Esophagus muscularis mucosa (tissue), 4 donors: Measurements from ENCODE around the gene ECI1. TPM values are rescaled to one million over a fixed set of nuclear protein-coding genes. Genes with fewer than 3 reads are reported as not detected.

Experiments used
- DNase-seq: peaks from one replicate; pipeline ENCODE4 v3.0.0-alpha.2; 2017; ENCODE audit errors: extremely low spot score
- H3K27ac ChIP-seq, 4 donors: fragments of 200-600 bp; sonication (generic); replicated peaks in 1 of 4; 1 replicate in 3 of 4; 2 replicates in 1 of 4; pipeline ENCODE4 v1.5.1; 2016 to 2019; ENCODE audit warnings: mild to moderate bottlenecking in 1 of 4
- H3K27me3 ChIP-seq, 4 donors: fragments of 200-600 bp; sonication (generic); one replicate each; pipeline versions ENCODE4 v1.5.1 to v1.6.0; 2016 to 2019
- H3K36me3 ChIP-seq, 4 donors: fragments of 200-600 bp; sonication (generic); one replicate each; pipeline ENCODE4 v1.5.1; 2016 to 2019
- H3K4me1 ChIP-seq, 4 donors: fragments of 200-600 bp; sonication (generic); one replicate each; pipeline ENCODE4 v1.5.1; 2016 to 2019
- H3K4me3 ChIP-seq, 4 donors: fragments of 200-600 bp; sonication (generic); 1 replicate in 2 of 4; 2 replicates in 2 of 4; pipeline ENCODE4 v1.5.1; 2016 to 2019; ENCODE audit warnings: mild to moderate bottlenecking in 4 of 4, moderate library complexity in 1 of 4
- H3K9me3 ChIP-seq, 4 donors: fragments of 200-600 bp; sonication (generic); 1 replicate in 3 of 4; 2 replicates in 1 of 4; pipeline ENCODE4 v1.5.1; 2016 to 2019
- CTCF ChIP-seq, 3 experiments: fragments of 200-600 bp in 2 of 3; fragments of 450-650 bp in 1 of 3; sonication (generic) in 2 of 3; IDR thresholded peaks; one replicate each; pipeline ENCODE4 v1.5.1; 2017 to 2019; ENCODE audit warnings: antibody characterized with exemption in 3 of 3, mild to moderate bottlenecking in 2 of 3, moderate library complexity in 1 of 3
- EP300 ChIP-seq: sonication (generic); formaldehyde crosslinking; IDR thresholded peaks from one replicate; pipeline ENCODE4 v1.6.1; 2017; ENCODE audit warnings: antibody characterized with exemption
- POLR2A ChIP-seq: fragments of 450-650 bp; IDR thresholded peaks from one replicate; pipeline ENCODE4 v1.6.1; 2017; ENCODE audit warnings: antibody characterized with exemption, moderate library complexity, mild to moderate bottlenecking, low read depth
- POLR2AphosphoS5 ChIP-seq, 2 donors: sonication (generic); formaldehyde crosslinking; IDR thresholded peaks; one replicate each; pipeline ENCODE4 v1.6.1; 2017; ENCODE audit warnings: antibody characterized with exemption in 2 of 2
- WGBS: methylation state at CpG from one replicate; pipeline ENCODE4 v1.1.5; 2018; 5-methylcytosine and 5-hydroxymethylcytosine counted together
- intact Hi-C: fragments of 100-400 bp; cut with DNase I; formaldehyde crosslinking; loops from one replicate; pipeline ENCODE4 v1.15.1; 2023
- total RNA-seq, 4 donors: library from RNA; depleted of rRNA; stranded (reverse); fragments of >200 nt; gene quantifications; one replicate each; pipeline versions ENCODE4 v1.1.0 to v1.2.1, GENCODE V29; 2016

The ECI1 gene
- total RNA-seq, 4 donors from 2014 or later = 51.9 to 115 (median 86.6) TPM

GRCh38 chr16:2200313-2200712 lies 51.1 kb downstream of the ECI1 start:
- intact Hi-C loops = no loop called here
- Histone ChIP-seq H3K4me1 (peaks cover 9 to 23% (median 21%) of the 10 kb centered on the region in 4 donors), H3K27me3 (peaks cover 8 to 33% (median 18%) of the 10 kb centered on the region in 4 donors), H3K27ac (no peak overlapping the region), H3K9me3 (no peaks in the 10 kb centered on the region), H3K4me3 (no peak overlapping the region), H3K36me3 (no peaks in the 10 kb centered on the region)
- 82% methylated on average over 5 of the region's 6 CpGs for WGBS
- no peak for TF ChIP-seq CTCF (IDR thresholded peaks at IDR 0.05)
- no peak for TF ChIP-seq POLR2AphosphoS5 (IDR thresholded peaks at IDR 0.05)
- no peak for TF ChIP-seq POLR2A
- no peak for TF ChIP-seq EP300
- DNase-seq = no peak

GRCh38 chr16:2199621-2200139 lies 51.7 kb downstream of the ECI1 start:
- Histone ChIP-seq H3K9me3 (no peaks in the 10 kb centered on the region), H3K4me1 (peaks cover 11 to 26% (median 23%) of the 10 kb centered on the region in 4 donors), H3K36me3 (no peaks in the 10 kb centered on the region), H3K4me3 (no peak overlapping the region), H3K27ac (no peak overlapping the region), H3K27me3 (peaks cover 8 to 40% (median 22%) of the 10 kb centered on the region in 4 donors)
- TF ChIP-seq EP300 = no peak
- TF ChIP-seq POLR2AphosphoS5 (IDR thresholded peaks at IDR 0.05) = no peak
- TF ChIP-seq CTCF (IDR thresholded peaks at IDR 0.05) = no peak
- TF ChIP-seq POLR2A = no peak
- no peak for DNase-seq
- WGBS = 50% methylated on average over 2 of the region's 14 CpGs
- intact Hi-C loops = no loop called here

GRCh38 chr16:2199095-2199494 lies 52.3 kb downstream of the ECI1 start:
- intact Hi-C loops = no loop called here
- TF ChIP-seq POLR2A (no peak), CTCF (IDR thresholded peaks at IDR 0.05) (no peak), POLR2AphosphoS5 (IDR thresholded peaks at IDR 0.05) (no peak), EP300 (no peak)
- no peak for DNase-seq
- Histone ChIP-seq H3K9me3 (no peaks in the 10 kb centered on the region), H3K27ac (no peak overlapping the region), H3K4me1 (peaks cover 9 to 28% (median 21%) of the 10 kb centered on the region in 4 donors), H3K4me3 (no peak overlapping the region), H3K36me3 (no peaks in the 10 kb centered on the region), H3K27me3 (peaks cover 8 to 46% (median 22%) of the 10 kb centered on the region in 4 donors)
- WGBS = 68% methylated on average over 5 of the region's 5 CpGs

- Histone ChIP-seq H3K4me3 (no peak overlapping the region), H3K27me3 (peaks cover 8 to 54% (median 22%) of the 10 kb centered on the region in 4 donors), H3K27ac (no peak overlapping the region), H3K9me3 (no peaks in the 10 kb centered on the region), H3K36me3 (no peaks in the 10 kb centered on the region), H3K4me1 (peaks cover 9 to 28% (median 21%) of the 10 kb centered on the region in 4 donors)
- 71% methylated on average over 4 of the region's 4 CpGs for WGBS
- TF ChIP-seq CTCF (IDR thresholded peaks at IDR 0.05) = no peak
- TF ChIP-seq POLR2AphosphoS5 (IDR thresholded peaks at IDR 0.05) = no peak
- no peak for TF ChIP-seq EP300
- no peak for TF ChIP-seq POLR2A
- DNase-seq = no peak
- intact Hi-C loops = no loop called here
Measured at GRCh38 chr16:2198283-2198682, 53.1 kb downstream of the ECI1 start.

- DNase-seq = no peak
- H3K4me3 ChIP-seq = no peak overlapping the region
- H3K27me3 ChIP-seq = peaks cover 8 to 56% (median 22%) of the 10 kb centered on the region in 4 donors
- no peak overlapping the region for H3K27ac ChIP-seq
- H3K4me1 ChIP-seq = peaks cover 9 to 28% (median 21%) of the 10 kb centered on the region in 4 donors
- no peaks in the 10 kb centered on the region for H3K36me3 ChIP-seq
- H3K9me3 ChIP-seq = no peaks in the 10 kb centered on the region
- TF ChIP-seq EP300 = no peak
- no peak for TF ChIP-seq CTCF (IDR thresholded peaks at IDR 0.05)
- TF ChIP-seq POLR2A = no peak
- no peak for TF ChIP-seq POLR2AphosphoS5 (IDR thresholded peaks at IDR 0.05)
- intact Hi-C loops = no loop called here
- WGBS = 82% methylated on average over 6 of the region's 6 CpGs
Measured at GRCh38 chr16:2197765-2198164, 53.6 kb downstream of the ECI1 start.
